ENCODE measurements around the gene NQO1.

The NQO1 gene

GRCh38 chr16:69725480-69726312, 664 bp downstream of the NQO1 start:
- FAIRE-seq (no peak), DNase-seq (ENCODE audit: insufficient read length, low spot score) (no peak)
- TF ChIP-seq POLR2A (IDR thresholded peaks at IDR 0.05; ENCODE audit: low read depth, low read length), result no peak

- FAIRE-seq, result no peak
These were observed 1.3 kb downstream of the NQO1 start for GRCh38 chr16:69724981-69725479.

GRCh38 chr16:69724414-69724873, 1.9 kb downstream of the NQO1 start:
- DNase-seq (ENCODE audit: insufficient read length, low spot score), result no peak
- no peak for TF ChIP-seq POLR2A (IDR thresholded peaks at IDR 0.05; ENCODE audit: low read depth, low read length)
- FAIRE-seq, result no peak

More at GRCh38 chr16:69724981-69725479, 1.3 kb downstream of the NQO1 start:
- TF ChIP-seq POLR2A (IDR thresholded peaks at IDR 0.05; ENCODE audit: low read depth, low read length), result no peak
- DNase-seq (ENCODE audit: insufficient read length, low spot score), result no peak

GRCh38 chr16:69721441-69721957, 4.9 kb downstream of the NQO1 start:
- no peak for DNase-seq (ENCODE audit: insufficient read length, low spot score)
- no peak for TF ChIP-seq POLR2A (IDR thresholded peaks at IDR 0.05; ENCODE audit: low read depth, low read length)
- no peak for FAIRE-seq

GRCh38 chr16:69720822-69721430, 5.4 kb downstream of the NQO1 start:
- DNase-seq (ENCODE audit: insufficient read length, low spot score), result no peak
- no peak for FAIRE-seq
- TF ChIP-seq POLR2A (IDR thresholded peaks at IDR 0.05; ENCODE audit: low read depth, low read length), result no peak

GRCh38 chr16:69718111-69718764, 8.1 kb downstream of the NQO1 start:
- no peak for DNase-seq (ENCODE audit: insufficient read length, low spot score)
- no peak for TF ChIP-seq POLR2A (IDR thresholded peaks at IDR 0.05; ENCODE audit: low read depth, low read length)
- no peak for FAIRE-seq

- TF ChIP-seq POLR2A (IDR thresholded peaks at IDR 0.05; ENCODE audit: low read depth, low read length), result no peak
- FAIRE-seq (no peak), DNase-seq (ENCODE audit: insufficient read length, low spot score) (no peak)
These were observed 9.3 kb downstream of the NQO1 start for GRCh38 chr16:69717066-69717465.

- no peak for DNase-seq (ENCODE audit: insufficient read length, low spot score)
- no peak for TF ChIP-seq POLR2A (IDR thresholded peaks at IDR 0.05; ENCODE audit: low read depth, low read length)
- no peak for FAIRE-seq
These were observed 13.3 kb downstream of the NQO1 start for GRCh38 chr16:69712914-69713581.

GRCh38 chr16:69712277-69712676, 14.1 kb downstream of the NQO1 start:
- DNase-seq (ENCODE audit: insufficient read length, low spot score) (no peak), FAIRE-seq (no peak)
- no peak for TF ChIP-seq POLR2A (IDR thresholded peaks at IDR 0.05; ENCODE audit: low read depth, low read length)

- DNase-seq (ENCODE audit: insufficient read length, low spot score) (no peak), FAIRE-seq (no peak)
- TF ChIP-seq POLR2A (IDR thresholded peaks at IDR 0.05; ENCODE audit: low read depth, low read length), result no peak
These were observed 15.1 kb downstream of the NQO1 start for GRCh38 chr16:69711115-69711740.

GRCh38 chr16:69709456-69710084, 16.8 kb downstream of the NQO1 start:
- DNase-seq (ENCODE audit: insufficient read length, low spot score) (peak; percentile 28), FAIRE-seq (no peak)
- no peak for TF ChIP-seq POLR2A (IDR thresholded peaks at IDR 0.05; ENCODE audit: low read depth, low read length)

GRCh38 chr16:69707920-69708683, 18.3 kb downstream of the NQO1 start:
- DNase-seq (ENCODE audit: insufficient read length, low spot score) (no peak), FAIRE-seq (no peak)
- TF ChIP-seq POLR2A (IDR thresholded peaks at IDR 0.05; ENCODE audit: low read depth, low read length), result no peak

Data from H54 (cell line).